ENCODE data around the gene CSRNP2.
"Not testable (repeated sequence)": the region's sequence is repeated elsewhere in the genome, so short reads cannot be mapped to it uniquely, and the experiment has no call there.

Gene CSRNP2

DNA sequence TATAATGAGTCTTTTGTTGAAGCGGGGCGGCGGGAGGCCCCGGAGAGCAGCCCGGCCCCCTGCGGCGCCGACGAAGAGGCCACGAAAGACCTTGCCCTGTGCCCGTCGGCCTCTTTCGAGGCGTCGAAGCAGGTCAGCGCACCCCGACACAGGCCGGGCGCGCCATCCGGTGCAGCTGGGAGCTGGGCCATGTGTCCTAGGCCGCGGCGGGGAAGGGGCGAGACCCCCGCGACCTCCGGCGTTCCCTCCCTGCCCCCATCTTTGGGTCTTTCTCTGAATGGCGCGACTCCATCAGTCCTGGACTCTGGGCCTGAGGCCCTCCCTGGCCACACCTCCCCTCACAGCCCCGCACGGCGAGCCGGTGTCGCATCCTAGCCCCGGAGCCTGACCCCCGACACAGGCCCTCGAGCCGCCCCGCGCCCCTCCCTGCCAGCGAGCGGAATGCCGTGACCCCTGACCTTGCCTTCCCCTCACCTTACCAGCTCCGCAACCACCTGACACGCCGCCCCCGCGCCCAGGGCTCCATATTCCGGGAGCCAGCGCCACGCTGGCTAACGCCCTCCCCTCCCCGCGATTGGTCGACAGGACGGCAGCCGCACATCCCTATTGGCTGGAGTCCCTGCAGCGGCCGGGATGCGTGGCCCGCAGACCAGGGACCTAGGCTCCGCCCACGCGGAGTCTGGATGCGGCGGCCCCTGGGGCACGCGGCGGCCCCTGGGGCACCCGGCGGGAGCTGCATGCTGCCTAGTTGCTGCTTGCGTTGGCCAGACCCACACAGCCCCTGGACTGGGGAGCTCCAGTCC lies 57.4 kb downstream of the CSRNP2 start, which contains the start of gene SLC11A2:
Gene SLC11A2, minus strand, starts transcription at position 549 of the 803 bp plus-strand sequence. CDS start 15,656 bp downstream, outside the sequence.
- peak; percentile 93 to 96 for DNase-seq

DNA sequence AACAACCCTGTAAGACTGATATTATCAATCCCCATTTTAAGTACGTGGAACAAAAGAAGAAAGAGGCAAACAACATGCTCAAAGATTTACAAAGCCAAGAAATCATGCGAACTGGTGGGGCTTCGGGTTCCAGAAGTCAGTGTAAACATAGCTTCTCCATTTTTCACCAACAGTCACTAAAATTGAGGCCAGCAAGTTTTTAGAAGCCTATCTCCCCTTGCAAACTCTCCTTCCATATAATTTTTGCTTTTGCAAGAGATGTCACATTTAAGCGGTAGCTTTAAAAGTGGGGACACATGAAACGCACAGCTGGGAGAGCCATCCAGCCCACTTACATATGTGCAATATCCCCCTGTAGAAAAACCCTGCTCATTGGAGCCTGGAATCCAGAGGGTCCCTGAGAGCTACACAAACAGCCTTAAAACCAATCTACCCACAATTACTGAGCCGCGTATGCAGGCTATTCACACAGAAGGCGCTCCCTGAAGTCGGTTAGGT lies 58.0 kb downstream of the CSRNP2 start:
- DNase-seq: no peak

DNA sequence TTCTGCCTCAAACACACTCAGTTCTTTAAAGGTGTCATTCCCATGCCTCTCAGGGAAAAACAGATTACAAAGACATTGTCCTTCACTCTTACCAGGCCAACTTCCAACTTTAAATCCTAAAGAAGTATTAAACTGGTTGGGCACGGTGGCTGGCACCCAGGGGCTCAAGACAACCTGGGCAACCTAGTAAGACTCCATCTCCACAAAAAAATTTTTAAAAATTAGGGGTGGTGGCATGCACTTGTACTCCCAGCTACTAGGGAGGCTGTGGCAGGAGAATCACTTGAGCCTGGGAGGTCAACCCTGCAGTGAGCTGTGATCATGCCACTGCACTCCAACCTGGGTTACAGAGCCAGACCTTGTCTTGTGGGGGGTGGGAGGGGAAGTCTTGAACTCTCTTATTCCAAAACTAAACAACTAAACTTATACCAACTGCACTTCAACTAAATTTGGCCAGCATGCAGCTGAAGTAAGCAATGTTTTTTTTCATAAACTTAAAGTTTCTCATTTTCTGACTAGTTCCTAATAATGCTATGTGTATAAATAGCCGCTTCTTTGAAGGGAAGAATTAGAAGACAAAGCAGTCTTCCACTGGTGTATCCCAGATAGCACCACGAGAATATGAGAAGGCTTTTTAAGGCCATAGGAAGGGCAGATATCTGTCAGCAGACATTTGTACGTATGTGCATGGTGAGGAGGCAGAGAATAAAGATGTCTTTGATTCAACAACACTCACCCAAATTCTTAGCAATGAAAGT lies 59.6 kb downstream of the CSRNP2 start:
- no peak for DNase-seq

DNA sequence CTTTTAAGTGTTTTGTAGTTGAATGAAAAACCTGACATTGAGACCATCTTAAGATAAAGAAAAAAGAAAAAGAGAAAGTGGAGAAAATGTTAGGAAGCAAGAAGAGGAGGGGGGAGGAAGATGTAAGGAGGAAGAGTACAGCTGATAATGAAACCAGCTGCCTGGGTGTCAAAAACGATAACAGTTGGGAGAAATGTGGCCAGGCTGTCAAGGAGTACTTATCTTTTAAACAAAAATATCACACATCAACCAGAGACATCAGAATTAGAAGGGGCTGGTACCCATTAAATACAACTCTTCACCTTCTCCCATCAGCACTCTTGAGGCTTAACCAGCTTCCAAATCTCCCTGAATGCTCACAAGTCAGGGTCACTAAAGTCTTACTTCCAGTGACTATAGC lies 61.7 kb downstream of the CSRNP2 start:
- DNase-seq: no peak

DNA sequence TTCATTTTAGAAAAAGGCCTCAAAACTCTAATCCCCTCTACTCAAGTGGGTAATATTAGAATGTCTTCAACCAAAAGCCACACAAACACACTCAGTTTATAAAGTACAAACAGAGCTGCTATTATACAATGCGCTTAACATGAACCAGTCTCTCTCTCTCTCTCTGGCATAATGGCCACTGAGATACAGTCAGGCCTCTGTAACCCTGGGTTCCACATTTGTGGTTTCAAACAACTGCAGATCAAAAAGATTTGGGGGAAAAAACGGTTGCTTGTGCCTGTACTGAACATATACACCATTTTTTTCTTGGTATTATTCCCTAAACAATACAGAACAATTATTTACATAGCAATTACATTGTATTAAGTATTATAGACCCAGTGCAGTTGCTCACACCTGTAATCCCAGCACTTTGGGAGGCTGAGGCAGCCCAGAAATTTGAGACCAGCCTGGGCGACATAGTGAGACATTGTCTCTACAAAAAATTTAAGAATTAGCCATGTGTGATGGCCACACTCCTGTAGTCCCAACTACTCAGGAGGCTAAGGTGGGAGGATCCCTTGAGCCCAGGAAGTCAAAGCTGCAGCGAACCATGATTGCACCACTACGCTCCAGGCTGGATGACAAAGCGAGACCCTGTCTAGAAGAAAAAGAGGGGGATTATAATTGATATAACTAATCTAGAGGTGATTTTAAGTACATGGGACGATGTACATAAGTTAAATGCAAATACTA lies 62.8 kb downstream of the CSRNP2 start:
- no peak for DNase-seq

DNA sequence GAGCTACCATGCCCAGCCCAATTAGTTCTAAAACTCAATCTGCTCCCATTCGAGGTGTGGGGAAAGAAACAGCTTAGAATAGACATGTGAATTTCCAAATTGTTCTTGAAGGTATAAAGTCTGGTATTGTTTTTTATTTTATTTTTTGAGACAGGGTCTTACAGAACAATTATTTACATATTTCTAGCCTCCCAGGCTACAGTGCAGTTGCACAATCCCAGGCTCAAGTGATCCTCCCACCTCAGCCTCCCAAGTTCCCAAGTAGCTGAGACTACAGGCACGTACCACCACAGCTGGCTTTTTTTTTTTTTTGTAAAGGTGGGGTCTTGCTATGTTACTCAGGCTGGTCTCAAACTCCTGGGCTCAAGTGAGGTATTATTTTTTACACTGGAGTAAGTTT lies 63.5 kb downstream of the CSRNP2 start:
- DNase-seq: no peak

DNA sequence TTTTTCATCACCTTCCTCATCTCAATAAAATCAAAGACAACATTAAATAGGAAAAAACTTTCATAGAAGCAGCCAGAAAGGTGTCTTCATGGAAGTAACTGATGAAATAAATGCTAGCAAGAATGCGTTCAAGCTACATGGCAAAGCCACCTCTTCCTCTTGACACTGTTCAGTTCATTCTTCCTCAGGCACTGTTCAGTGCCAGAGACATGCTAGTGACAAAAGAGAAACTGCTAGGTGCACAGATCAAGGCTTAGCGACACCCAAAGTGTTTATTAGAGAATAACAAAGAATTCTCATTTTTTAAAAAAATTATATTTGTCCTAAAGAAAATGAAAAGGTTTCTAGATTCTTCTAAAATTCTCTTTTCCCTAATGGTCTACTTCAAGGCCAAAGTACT lies 64.4 kb downstream of the CSRNP2 start:
- no peak for DNase-seq

DNA sequence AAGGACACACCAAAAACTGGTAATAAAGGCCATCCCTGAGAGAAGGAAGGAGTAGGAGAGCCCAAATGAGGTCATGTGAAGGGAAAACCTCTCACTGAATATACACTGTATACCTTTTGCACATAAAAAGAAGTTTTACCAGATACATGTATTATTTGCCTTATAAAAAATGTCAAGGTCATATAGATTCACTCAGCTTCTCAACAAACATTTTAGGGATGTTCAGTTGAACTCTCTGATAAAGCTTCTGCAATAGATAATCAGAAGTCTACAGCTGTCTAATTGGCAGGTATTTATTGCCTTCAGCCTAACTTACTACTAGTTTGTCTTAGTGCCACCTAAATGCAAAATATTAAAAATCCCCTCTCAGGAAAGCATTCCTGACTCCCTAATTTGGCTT lies 65.9 kb downstream of the CSRNP2 start:
- no peak for DNase-seq

DNA sequence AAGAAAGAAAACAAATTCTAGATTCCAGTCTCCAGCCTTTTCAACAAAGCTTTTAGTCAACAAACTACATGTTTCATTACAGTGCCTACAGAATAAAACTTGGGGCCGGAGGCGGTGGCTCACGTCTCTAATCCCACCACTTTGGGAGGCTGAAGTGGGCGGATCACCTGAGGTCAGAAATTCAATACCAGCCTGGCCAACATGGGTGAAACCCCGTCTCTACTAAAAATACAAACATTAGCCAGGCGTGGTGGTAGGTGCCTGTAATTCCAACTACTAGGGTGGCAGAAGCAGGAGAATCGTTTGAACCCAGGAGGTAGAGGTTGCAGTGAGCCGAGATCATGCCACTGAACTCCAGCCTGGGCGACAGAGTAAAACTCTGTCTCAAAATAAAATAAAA lies 68.9 kb downstream of the CSRNP2 start:
- not testable (repeated sequence) for DNase-seq

DNA sequence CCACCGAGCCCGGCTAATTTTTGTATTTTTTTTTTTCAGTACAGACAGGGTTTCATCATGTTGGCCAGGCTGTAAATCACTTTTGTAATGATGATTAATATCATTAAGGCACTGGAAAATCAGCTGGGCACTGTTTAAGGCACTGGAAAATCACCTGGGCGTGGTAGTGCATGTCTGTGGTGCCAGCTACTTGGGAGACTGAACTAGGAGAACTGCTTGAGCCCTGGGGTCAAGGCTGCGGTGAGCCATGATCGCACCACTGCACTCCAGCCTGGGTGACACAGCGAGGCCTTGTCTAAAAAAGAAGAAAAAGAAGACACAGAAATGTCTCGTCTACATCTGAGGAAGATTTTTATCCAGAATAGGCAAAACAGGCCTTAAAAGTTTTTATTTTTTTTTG lies 70.0 kb downstream of the CSRNP2 start:
- DNase-seq: no peak

DNA sequence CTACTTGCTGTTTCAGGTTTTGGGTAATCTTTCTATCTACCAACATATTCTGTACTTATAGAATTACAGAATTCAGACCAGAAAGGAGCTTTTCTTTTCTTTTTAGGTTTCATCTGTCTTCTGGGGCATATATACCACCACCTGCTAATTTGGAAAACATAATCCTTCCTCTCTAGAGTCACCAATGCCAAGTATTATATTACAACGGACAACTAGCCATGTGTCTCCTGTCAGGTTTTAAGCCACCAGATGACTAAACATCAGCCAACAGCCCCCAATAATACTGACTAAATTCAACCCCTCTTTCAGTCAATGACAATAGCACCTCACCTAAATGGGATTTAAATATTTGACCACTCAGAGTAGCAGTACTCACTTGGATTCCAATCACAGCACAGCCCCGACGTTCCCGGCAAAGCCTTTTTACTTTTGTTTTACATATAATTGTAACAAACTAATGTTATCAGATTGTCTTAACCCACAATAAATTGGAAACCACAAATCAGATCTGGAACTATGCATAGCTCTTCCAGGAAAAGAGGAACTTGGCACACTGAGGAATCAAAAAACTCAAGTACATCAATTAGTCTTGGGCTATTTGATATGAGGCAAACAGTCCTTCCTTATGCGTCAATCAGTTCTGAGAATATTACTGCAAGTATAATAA lies 70.7 kb downstream of the CSRNP2 start:
- peak in 1 of 2 experiments; percentile 25 for DNase-seq

DNA sequence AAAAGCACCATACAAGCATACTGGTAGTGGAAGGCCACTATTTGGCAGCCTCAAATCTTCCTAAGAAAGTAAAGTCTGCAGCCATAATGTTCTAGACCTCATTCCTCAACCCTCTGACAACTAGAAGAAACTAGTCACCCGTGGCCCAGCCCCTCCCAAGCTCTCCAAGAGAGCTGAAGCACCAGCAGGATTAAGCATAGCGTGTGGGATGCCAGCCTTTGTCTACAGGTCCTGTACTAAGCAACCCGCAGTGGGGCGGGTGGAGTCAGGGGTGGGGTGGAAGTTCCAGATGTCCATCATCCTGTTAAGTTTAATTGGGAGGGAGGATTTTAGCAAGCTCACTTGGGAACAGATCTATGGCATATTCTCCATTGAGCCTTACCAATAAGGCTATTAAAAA lies 71.4 kb downstream of the CSRNP2 start:
- no peak for DNase-seq

Measured in activated CD4-positive, alpha-beta T cell treated with anti-CD3 and anti-CD28 coated beads, Interleukin-2, amount 50 U/mL, for 48 hours (primary cell).